Adrenal gland (tissue), 12 donors: Measurements from ENCODE around the gene S100A12. TPM values are rescaled to one million over a fixed set of nuclear protein-coding genes. Genes with fewer than 3 reads are reported as not detected.
A peak's percentile ranks its signal among the peaks of the same experiment; 100 is the strongest.

Experiments used
- DNase-seq, 7 donors: peaks; one replicate each; pipeline ENCODE4 v3.0.0-alpha.2; 2019 to 2020
- H3K27ac ChIP-seq, 5 donors: fragments of 200-600 bp; sonication (generic) in 4 of 5; 1 replicate in 3 of 5; 2 replicates in 2 of 5; pipeline versions ENCODE4 v1.5.1 to v1.8.0; 2016 to 2020; ENCODE audit warnings: mild to moderate bottlenecking in 1 of 5
- H3K27me3 ChIP-seq: fragments of 200-600 bp; 2 replicates; pipeline ENCODE4 v1.8.0; 2021
- H3K36me3 ChIP-seq, 2 donors: fragments of 200-600 bp; replicated peaks in 1 of 2; 1 replicate in 1 of 2; 2 replicates in 1 of 2; pipeline versions ENCODE4 v1.5.1 to v1.8.0; 2018 to 2022
- H3K4me1 ChIP-seq, 2 donors: fragments of 200-600 bp; replicated peaks in 1 of 2; 1 replicate in 1 of 2; 2 replicates in 1 of 2; pipeline versions ENCODE4 v1.5.1 to v1.8.0; 2018 to 2021
- H3K4me3 ChIP-seq, 4 donors: fragments of 200-600 bp; sonication (generic) in 3 of 4; one replicate each; pipeline ENCODE4 v1.5.1; 2016 to 2018
- H3K9me3 ChIP-seq, 3 donors: fragments of 200-600 bp; sonication (generic) in 1 of 3; replicated peaks in 1 of 3; 1 replicate in 2 of 3; 2 replicates in 1 of 3; pipeline versions ENCODE4 v1.5.1 to v1.8.0; 2016 to 2021
- CTCF ChIP-seq, 6 experiments: fragments of 450-650 bp in 4 of 6; fragments of 200-600 bp in 2 of 6; sonication (generic) in 1 of 6; IDR thresholded peaks; 1 replicate in 5 of 6; 2 replicates in 1 of 6; pipeline versions ENCODE4 v1.5.1 to v1.8.0; 2016 to 2021; ENCODE audit warnings: antibody characterized with exemption in 6 of 6, mild to moderate bottlenecking in 2 of 6, moderate library complexity in 1 of 6
- POLR2A ChIP-seq, 2 donors: fragments of 450-650 bp; IDR thresholded peaks; one replicate each; pipeline ENCODE4 v1.6.1; 2017; ENCODE audit warnings: antibody characterized with exemption in 2 of 2, mild to moderate bottlenecking in 2 of 2, moderate library complexity in 1 of 2
- WGBS, 4 donors: extraction: QIAGEN DNeasy Blood & Tissue Kit in 2 of 4; methylation state at CpG; one replicate each; pipeline versions ENCODE4 v1.1.5 to v1.1.7; 2013 to 2017; 5-methylcytosine and 5-hydroxymethylcytosine counted together
- intact Hi-C, 2 donors: fragments of 100-400 bp; cut with DNase I; formaldehyde crosslinking; loops; one replicate each; pipeline versions ENCODE4 v1.14.1 to v1.15.0; 2022 to 2023
- polyA plus RNA-seq, 3 donors: library from polyadenylated mRNA; stranded (reverse); fragments of 200-250 nt in 2 of 3; fragments of 350-450 nt in 1 of 3; fragmentation: Illumina TruSeq in 1 of 3; extraction: RNeasy Lipid Tissue Mini Kit (QIAGEN cat#74804) in 1 of 3; gene quantifications; one replicate each; pipeline ENCODE4 v1.2.3, GENCODE V29; 2013 to 2014
- total RNA-seq, 9 donors: library from RNA; depleted of rRNA in 4 of 9; stranded (reverse); fragments of >200 nt in 4 of 9; fragments of 120-200 nt in 1 of 9; fragmentation: NEBNext Ultra II Directional in 1 of 9; extraction: Animal tissue kit (Norgen Biotek cat#: 25700) in 1 of 9; gene quantifications; one replicate each; pipeline versions ENCODE4 v1.1.0 to v1.2.4, GENCODE V29; 2013 to 2023
- donor health status: healthy with polysubstance abuse.
- donor health status: Bipolar disorder and iron deficiency.
- donor health status: DM: yes; HTN: yes; CAD: no.
- donor health status: DM: no; HTN: no; CAD: no.
- donor health status: DM: no; HTN: no; CAD: no.
- donor health status: DM: yes; HTN: yes; CAD: no.

Gene S100A12
- total and polyA plus RNA-seq, 12 donors, result 1.1 to 9.1 (median 2.2) TPM; not detected in 3

- Histone ChIP-seq H3K4me3 (no peak overlapping the region), H3K27ac (no peak overlapping the region), H3K4me1 (no peaks in the 10 kb centered on the region), H3K36me3 (no peaks in the 10 kb centered on the region), H3K27me3 (peaks cover 8% of the 10 kb centered on the region), H3K9me3 (no peaks in the 10 kb centered on the region)
- intact Hi-C loops, result no loop called here
- TF ChIP-seq CTCF (IDR thresholded peaks at IDR 0.05) (no peak), POLR2A (IDR thresholded peaks at IDR 0.05) (no peak)
- WGBS, 4 donors, result 78 to 85% (median 84%) methylated on average over 8 of the region's 8 CpGs
- DNase-seq, result peak in 2 of 7 donors; percentile 11 to 24
These were observed 18.9 kb downstream of the S100A12 start for GRCh38 chr1:153356392-153357075.

- Histone ChIP-seq H3K27me3 (peaks cover 12% of the 10 kb centered on the region), H3K36me3 (no peaks in the 10 kb centered on the region), H3K4me1 (no peaks in the 10 kb centered on the region), H3K4me3 (no peak overlapping the region), H3K9me3 (no peaks in the 10 kb centered on the region), H3K27ac (no peak overlapping the region)
- intact Hi-C loops, result no loop called here
- TF ChIP-seq POLR2A (IDR thresholded peaks at IDR 0.05) (no peak), CTCF (IDR thresholded peaks at IDR 0.05) (peak; percentile 30 to 64 (median 46))
- peak in 6 of 7 donors; percentile 59 to 76 (median 68) for DNase-seq
- 43 to 60% (median 53%) methylated on average over 8 to 10 of the region's 10 CpGs for WGBS, 4 donors
These were observed 19.9 kb downstream of the S100A12 start for GRCh38 chr1:153355445-153356071.

GRCh38 chr1:153354515-153355193 is 20.8 kb downstream of the S100A12 start:
- intact Hi-C loops, result loop anchor here in 1 of 2 donors (5.0 kb wide), 1 partner anchor 143 kb away; no protein-coding TSS in a partner anchor
- Histone ChIP-seq H3K9me3 (no peaks in the 10 kb centered on the region), H3K27ac (no peak overlapping the region), H3K4me1 (no peaks in the 10 kb centered on the region), H3K36me3 (no peaks in the 10 kb centered on the region), H3K27me3 (peaks cover 18% of the 10 kb centered on the region), H3K4me3 (no peak overlapping the region)
- DNase-seq, result peak in 1 of 7 donors; percentile 10
- no peak for TF ChIP-seq CTCF (IDR thresholded peaks at IDR 0.05)
- TF ChIP-seq POLR2A (IDR thresholded peaks at IDR 0.05), result no peak
- WGBS, 4 donors, result 63 to 77% (median 66%) methylated on average over 5 to 8 of the region's 8 CpGs
